Hepatocyte (in vitro differentiated cells): ENCODE measurements around the gene CERS3. TPM values are rescaled to one million over a fixed set of nuclear protein-coding genes. Genes with fewer than 3 reads are reported as not detected.

ENCODE experiments used
- DNase-seq: peaks from one replicate; pipeline ENCODE4 v3.0.0-alpha.2; 2016; ENCODE audit warnings: low spot score
- H2AFZ ChIP-seq: fragments of 200-600 bp; sonication (generic); 2 replicates; pipeline ENCODE4 v1.6.0; 2016; ENCODE audit warnings: antibody characterized with exemption, mild to moderate bottlenecking
- H3K27ac ChIP-seq: fragments of 200-600 bp; sonication (generic); 2 replicates; pipeline ENCODE4 v1.5.1; 2016; ENCODE audit warnings: mild to moderate bottlenecking
- H3K27me3 ChIP-seq: fragments of 200-600 bp; sonication (generic); 2 replicates; pipeline ENCODE4 v1.6.1; 2016
- H3K36me3 ChIP-seq: fragments of 200-600 bp; sonication (generic); replicated peaks from 2 replicates; pipeline ENCODE4 v1.5.1; 2016; ENCODE audit warnings: low read depth; ENCODE audit not compliant: insufficient read depth
- H3K4me1 ChIP-seq: fragments of 200-600 bp; sonication (generic); 2 replicates; pipeline ENCODE4 v1.5.1; 2016; ENCODE audit warnings: mild to moderate bottlenecking, moderate library complexity; ENCODE audit not compliant: insufficient read depth
- H3K4me2 ChIP-seq: fragments of 200-600 bp; sonication (generic); 2 replicates; pipeline ENCODE4 v1.6.0; 2016
- H3K4me3 ChIP-seq: fragments of 200-600 bp; sonication (generic); 2 replicates; pipeline ENCODE4 v1.5.1; 2016; ENCODE audit warnings: mild to moderate bottlenecking
- H3K79me2 ChIP-seq: fragments of 200-600 bp; sonication (generic); 2 replicates; pipeline ENCODE4 v1.6.0; 2017; ENCODE audit warnings: mild to moderate bottlenecking
- H3K9me2 ChIP-seq: fragments of 200-600 bp; sonication (generic); replicated peaks from 2 replicates; pipeline ENCODE4 v1.6.0; 2017; ENCODE audit warnings: mild to moderate bottlenecking; ENCODE audit not compliant: insufficient read depth
- H3K9me3 ChIP-seq: fragments of 200-600 bp; sonication (generic); 2 replicates; pipeline ENCODE4 v1.5.1; 2016; ENCODE audit warnings: low read depth, mild to moderate bottlenecking
- H4K20me1 ChIP-seq: fragments of 200-600 bp; sonication (generic); 2 replicates; pipeline ENCODE4 v1.6.0; 2016; ENCODE audit warnings: mild to moderate bottlenecking; ENCODE audit not compliant: insufficient read depth, poor library complexity, severe bottlenecking
- CTCF ChIP-seq: fragments of 200-600 bp; sonication (generic); IDR thresholded peaks from 2 replicates; pipeline ENCODE4 v1.5.1; 2016; ENCODE audit warnings: antibody characterized with exemption, mild to moderate bottlenecking; ENCODE audit not compliant: poor library complexity
- EZH2 ChIP-seq: fragments of 200-600 bp; sonication (generic); IDR thresholded peaks from 2 replicates; pipeline ENCODE4 v1.6.1; 2016; ENCODE audit warnings: antibody characterized with exemption, mild to moderate bottlenecking, borderline replicate concordance
- EZH2phosphoT487 ChIP-seq: fragments of 200-600 bp; sonication (generic); IDR thresholded peaks from one replicate; pipeline ENCODE4 v1.6.1; 2018; ENCODE audit warnings: antibody characterized with exemption, mild to moderate bottlenecking, low read depth, moderate library complexity; ENCODE audit not compliant: unreplicated experiment, severe bottlenecking
- WGBS: methylation state at CpG from one replicate; pipeline ENCODE4 v1.1.6; 2016; ENCODE audit warnings: low lambda C conversion rate; ENCODE audit errors: missing lambda C conversion rate; 5-methylcytosine and 5-hydroxymethylcytosine counted together
- polyA plus RNA-seq: library from polyadenylated mRNA; unstranded; fragments of >200 nt; fragmentation: Nextera tagmentation; extraction: Ambion mirVana; gene quantifications from 2 replicates; pipeline ENCODE4 v1.2.1, GENCODE V29; 2016
- total RNA-seq: library from RNA; depleted of rRNA; stranded (reverse); fragments of >200 nt; gene quantifications from 2 replicates; pipeline ENCODE4 v1.2.3, GENCODE V29; 2014

The CERS3 gene
- total and polyA plus RNA-seq, 2 experiments from 2014 or later, result 0.53 TPM; not detected in 1

GRCh38 chr15:100373120-100373896 is 155.4 kb downstream of the CERS3 start:
- H3K36me3 ChIP-seq, result no peaks in the 10 kb centered on the region
- no peaks in the 10 kb centered on the region for H3K9me2 ChIP-seq
- peak overlapping the region; percentile 63 for H2AFZ ChIP-seq
- H3K27ac ChIP-seq, result no peak overlapping the region
- H3K9me3 ChIP-seq, result no peaks in the 10 kb centered on the region
- no peaks in the 10 kb centered on the region for H3K4me1 ChIP-seq
- H3K27me3 ChIP-seq, result peaks cover 34% of the 10 kb centered on the region
- peak overlapping the region; percentile 82 for H3K4me2 ChIP-seq
- TF ChIP-seq EZH2, result peak; percentile 52
- no peak for TF ChIP-seq CTCF
- no peaks in the 10 kb centered on the region for H4K20me1 ChIP-seq
- WGBS, result 3% methylated on average over 38 of the region's 82 CpGs
- peak; percentile 6 for DNase-seq
- H3K4me3 ChIP-seq, result peak overlapping the region; percentile 49
- H3K79me2 ChIP-seq, result no peaks in the 10 kb centered on the region

GRCh38 chr15:100372739-100373119 is 156.0 kb downstream of the CERS3 start:
- DNase-seq, result no peak
- Histone ChIP-seq H3K4me2 (peak overlapping the region; percentile 82), H3K4me1 (no peaks in the 10 kb centered on the region), H2AFZ (peak overlapping the region; percentile 50), H4K20me1 (no peaks in the 10 kb centered on the region), H3K4me3 (peak overlapping the region; percentile 5), H3K9me2 (no peaks in the 10 kb centered on the region), H3K9me3 (no peaks in the 10 kb centered on the region), H3K27me3 (peaks cover 34% of the 10 kb centered on the region), H3K79me2 (no peaks in the 10 kb centered on the region), H3K27ac (no peak overlapping the region), H3K36me3 (no peaks in the 10 kb centered on the region)
- WGBS, result 45% methylated on average over 7 of the region's 9 CpGs
- TF ChIP-seq EZH2phosphoT487 (no peak), CTCF (no peak), EZH2 (no peak)

GRCh38 chr15:100355342-100355741 is 173.4 kb downstream of the CERS3 start:
- Histone ChIP-seq H3K79me2 (no peaks in the 10 kb centered on the region), H3K9me2 (no peaks in the 10 kb centered on the region), H3K27ac (no peak overlapping the region), H3K27me3 (no peaks in the 10 kb centered on the region), H3K36me3 (no peaks in the 10 kb centered on the region), H3K4me1 (peaks cover 8% of the 10 kb centered on the region), H3K9me3 (no peaks in the 10 kb centered on the region), H3K4me3 (no peak overlapping the region), H3K4me2 (no peak overlapping the region), H2AFZ (no peak overlapping the region), H4K20me1 (no peaks in the 10 kb centered on the region)
- 79% methylated on average over 2 of the region's 2 CpGs for WGBS
- DNase-seq, result no peak
- TF ChIP-seq EZH2, result no peak
- no peak for TF ChIP-seq EZH2phosphoT487
- no peak for TF ChIP-seq CTCF
